Bone marrow (tissue), 2 donors: ENCODE data around the gene GPR39.

ENCODE experiments used
- DNase-seq, 2 donors: peaks; one replicate each; lab custom pipeline; 2025; lab: John Stamatoyannopoulos, UW

The GPR39 gene

GRCh38 chr2:132605236-132606180 is 188.9 kb downstream of the GPR39 start:
- no peak for DNase-seq

GRCh38 chr2:132606649-132607048 is 190.0 kb downstream of the GPR39 start:
- DNase-seq, result no peak

- DNase-seq, result no peak
These were observed 191.0 kb downstream of the GPR39 start for GRCh38 chr2:132607426-132608090.

- no peak for DNase-seq
These were observed 191.7 kb downstream of the GPR39 start for GRCh38 chr2:132608311-132608710.

GRCh38 chr2:132609101-132609890 is 192.7 kb downstream of the GPR39 start:
- no peak for DNase-seq

GRCh38 chr2:132611719-132612118 is 195.1 kb downstream of the GPR39 start:
- DNase-seq, result no peak

- no peak for DNase-seq
These were observed 198.9 kb downstream of the GPR39 start for GRCh38 chr2:132615329-132616085.

GRCh38 chr2:132617989-132618388 is 201.4 kb downstream of the GPR39 start:
- no peak for DNase-seq

- no peak for DNase-seq
These were observed 202.1 kb downstream of the GPR39 start for GRCh38 chr2:132618734-132619133.

- DNase-seq, result no peak
These were observed 203.5 kb downstream of the GPR39 start for GRCh38 chr2:132620115-132620514.

- DNase-seq, result no peak
These were observed 204.7 kb downstream of the GPR39 start for GRCh38 chr2:132621131-132621875.

GRCh38 chr2:132623096-132623839 is 206.7 kb downstream of the GPR39 start:
- DNase-seq, result no peak

- DNase-seq, result no peak
These were observed 210.9 kb downstream of the GPR39 start for GRCh38 chr2:132627536-132627935.

- DNase-seq, result no peak
These were observed 215.5 kb downstream of the GPR39 start for GRCh38 chr2:132632000-132632649.

- no peak for DNase-seq
These were observed 217.0 kb downstream of the GPR39 start for GRCh38 chr2:132633635-132634034.

GRCh38 chr2:132636346-132636745 is 219.7 kb downstream of the GPR39 start:
- no peak for DNase-seq

GRCh38 chr2:132638313-132639040 is 221.9 kb downstream of the GPR39 start:
- DNase-seq, result no peak

GRCh38 chr2:132640116-132640515 is 223.5 kb downstream of the GPR39 start:
- no peak for DNase-seq

- no peak for DNase-seq
These were observed 225.2 kb downstream of the GPR39 start for GRCh38 chr2:132641819-132642218.
